Measurements from ENCODE around the gene STK38.
"Not testable (repeated sequence)": the region's sequence is repeated elsewhere in the genome, so short reads cannot be mapped to it uniquely, and the experiment has no call there.

The STK38 gene

DNA sequence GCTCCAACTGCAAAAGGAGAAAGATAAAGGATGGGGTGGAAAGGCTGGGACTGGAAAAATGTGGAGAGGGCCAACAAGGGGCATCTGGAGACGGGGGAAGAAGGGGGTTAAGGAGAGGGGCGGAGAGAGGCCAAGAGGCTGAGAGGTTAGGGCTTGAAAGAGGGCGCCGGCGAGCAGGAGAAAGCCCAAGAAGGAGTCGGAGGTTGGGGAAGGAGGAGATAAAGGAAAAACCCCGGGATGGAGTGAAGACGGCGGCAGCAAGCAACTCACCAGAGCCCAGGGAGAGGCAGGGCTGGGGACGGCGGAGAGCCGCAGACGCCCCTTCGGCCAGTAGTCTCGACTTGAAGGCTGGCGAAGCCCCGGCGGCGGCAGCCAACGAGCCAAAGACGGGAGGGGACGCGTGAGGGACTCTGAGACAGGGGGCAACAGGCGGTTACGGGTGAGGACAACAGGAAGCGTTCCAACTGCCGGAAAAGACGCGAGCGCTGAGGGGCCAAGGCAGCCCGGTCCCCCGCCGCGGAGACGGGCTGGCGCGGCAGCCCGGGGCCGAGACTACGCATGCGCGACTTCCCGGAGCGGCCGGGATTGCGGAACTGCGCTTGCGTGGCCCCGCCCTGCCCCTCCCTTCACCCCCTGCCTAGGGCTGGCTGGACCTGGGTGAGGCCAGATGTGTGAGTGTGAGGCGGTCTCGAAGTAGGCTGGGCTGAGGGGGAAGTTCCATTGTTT lies at the start of gene STK38:
TSS of gene STK38 (minus strand) at position 560 of the 726 bp plus-strand sequence. CDS start 7,277 bp downstream, outside the sequence.
- DNase-seq = peak; percentile 86

GRCh38 chr6:36596356-36596755 lies 49.1 kb upstream of the STK38 start:
- DNase-seq = peak; percentile 55

- DNase-seq = peak; percentile 59
These were observed 47.8 kb upstream of the STK38 start for GRCh38 chr6:36594816-36595643.

GRCh38 chr6:36594029-36594815 lies 46.9 kb upstream of the STK38 start, which contains the start of gene SRSF3:
TSS of gene SRSF3 (plus strand) at chr6:36594362. CDS start at chr6:36596763, 2,401 bp downstream.
- DNase-seq = peak; percentile 99

GRCh38 chr6:36593569-36594028 lies 46.3 kb upstream of the STK38 start:
- peak; percentile 82 for DNase-seq

DNA sequence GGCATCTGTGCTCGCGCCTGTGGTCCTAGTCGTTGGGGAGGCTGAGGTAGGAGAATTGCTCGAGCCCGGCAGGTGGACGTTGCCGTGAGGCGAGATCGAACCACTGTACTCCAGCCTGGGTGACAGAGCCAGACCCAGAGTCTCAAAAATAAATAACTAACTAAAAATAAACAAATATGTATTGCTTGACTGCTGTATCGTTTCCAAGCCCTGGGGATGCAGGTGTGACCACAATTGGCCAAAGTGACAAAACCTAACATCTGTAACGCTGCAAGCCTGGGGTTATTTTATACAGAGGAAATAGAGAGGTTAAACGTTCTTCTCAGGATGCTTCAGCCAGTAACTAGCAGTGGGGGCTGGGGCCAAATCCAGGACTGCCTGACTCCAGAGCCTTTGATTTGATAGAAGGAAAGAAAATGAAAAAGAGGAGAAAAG lies 45.0 kb upstream of the STK38 start:
- DNase-seq = no peak

- no peak for DNase-seq
These were observed 43.0 kb upstream of the STK38 start for GRCh38 chr6:36590237-36590636.

GRCh38 chr6:36589025-36589400 lies 41.7 kb upstream of the STK38 start:
- not testable (repeated sequence) for DNase-seq

DNA sequence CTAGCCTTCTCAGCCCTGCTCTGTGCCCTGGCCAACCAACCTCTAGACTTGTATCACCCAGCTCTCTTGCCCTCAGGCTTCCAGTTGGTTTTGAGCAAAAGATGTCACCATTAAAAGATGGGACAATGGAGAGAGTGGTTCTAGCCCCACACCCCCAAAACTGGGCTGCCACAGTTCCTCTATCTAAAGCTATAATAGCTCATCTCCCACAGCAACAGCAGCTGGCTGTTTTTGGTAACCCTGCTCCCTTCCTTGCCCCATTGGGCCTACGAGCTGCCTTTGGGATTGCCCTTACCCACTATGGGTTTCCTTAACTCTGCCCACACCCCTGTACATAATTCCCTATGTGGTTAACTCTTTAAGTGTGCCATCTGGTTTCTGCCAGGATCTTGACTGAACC lies 39.3 kb upstream of the STK38 start:
- DNase-seq = no peak

GRCh38 chr6:36581716-36582115 lies 34.4 kb upstream of the STK38 start:
- DNase-seq = no peak

- no peak for DNase-seq
These were observed 32.9 kb upstream of the STK38 start for GRCh38 chr6:36580184-36580526.

DNA sequence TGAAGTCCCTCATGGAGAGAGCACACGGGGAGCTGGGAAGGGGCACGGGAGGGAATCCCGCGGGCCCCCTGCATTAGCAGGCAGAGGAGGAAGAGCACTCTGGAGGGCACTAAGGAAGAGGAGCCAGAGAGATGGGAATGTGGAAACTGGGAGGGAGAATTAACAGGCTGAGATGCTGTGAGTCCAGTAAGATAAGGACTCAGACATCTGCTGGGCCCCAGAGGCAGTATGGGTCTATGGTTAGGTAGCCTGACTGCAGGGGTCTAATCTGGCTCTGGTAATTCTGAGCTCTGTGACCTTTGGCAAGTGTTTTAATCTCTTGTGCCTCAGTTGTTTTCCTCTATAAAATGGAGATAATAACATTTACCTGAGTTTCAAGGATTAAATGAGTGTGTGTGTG lies 31.2 kb upstream of the STK38 start:
- DNase-seq = no peak

GRCh38 chr6:36578030-36578429 lies 30.8 kb upstream of the STK38 start:
- DNase-seq = no peak

GRCh38 chr6:36577301-36577700 lies 30.0 kb upstream of the STK38 start:
- DNase-seq = no peak

GRCh38 chr6:36576578-36576977 lies 29.3 kb upstream of the STK38 start:
- DNase-seq = no peak

DNA sequence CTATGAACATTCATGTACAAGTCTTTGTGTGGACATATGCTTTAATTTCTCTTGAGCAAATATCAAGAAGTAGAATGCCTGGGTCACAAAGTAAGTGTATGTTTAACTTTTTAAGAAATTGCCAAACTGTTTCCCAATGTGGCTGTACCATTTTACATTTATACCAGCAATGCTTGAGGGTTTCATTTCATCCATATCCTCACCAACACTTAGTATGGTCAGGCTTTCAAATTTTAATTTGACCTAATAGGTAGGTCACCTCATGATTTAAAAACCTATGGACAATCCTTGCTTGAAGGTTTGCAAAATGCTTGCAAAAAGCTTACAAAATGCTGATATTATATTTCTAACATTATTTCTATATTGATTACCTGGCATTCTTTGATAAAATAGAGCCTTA lies 27.4 kb upstream of the STK38 start:
- no peak for DNase-seq

GRCh38 chr6:36572353-36573311 lies 25.4 kb upstream of the STK38 start:
- not testable (repeated sequence) for DNase-seq

GRCh38 chr6:36571122-36572043 lies 24.1 kb upstream of the STK38 start:
- no peak for DNase-seq

- no peak for DNase-seq
These were observed 23.0 kb upstream of the STK38 start for GRCh38 chr6:36570264-36570663.

- DNase-seq = no peak
These were observed 19.2 kb upstream of the STK38 start for GRCh38 chr6:36566418-36566905.

DNA sequence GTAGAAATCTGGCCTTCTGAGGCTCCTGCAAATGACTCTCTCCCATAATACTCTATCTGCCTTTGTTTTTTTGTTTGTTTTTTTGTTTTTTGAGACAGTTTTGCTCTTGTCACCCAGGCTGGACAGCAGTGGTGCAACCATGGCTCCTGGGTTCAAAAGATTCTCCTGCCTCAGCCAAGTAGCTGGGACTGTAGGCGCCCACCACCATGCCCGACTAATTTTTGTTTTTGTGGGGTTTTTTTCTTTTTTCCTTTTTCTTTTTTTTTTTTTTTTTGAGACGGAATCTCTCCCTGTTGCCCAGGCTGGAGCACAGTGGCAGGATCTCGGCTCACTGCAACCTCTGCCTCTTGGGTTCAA lies 16.6 kb upstream of the STK38 start:
- DNase-seq = no peak
